CD4-positive, alpha-beta T cell (primary cell): ENCODE results near the gene PLPP2. TPM values are rescaled to one million over a fixed set of nuclear protein-coding genes. Genes with fewer than 3 reads are reported as not detected.

Experiments used
- ATAC-seq: fragments of 200-7000 bp; cut with Tn5 transposase; one replicate; pipeline ENCODE4 v1.10.0; 2022; ENCODE audit warnings: mild to moderate bottlenecking; ENCODE audit not compliant: poor library complexity
- CTCF ChIA-PET: fragments of 350-600 bp; sonication (Branson Sonifier 250); formaldehyde crosslinking; loops from one replicate; lab custom pipeline; 2021; ENCODE audit warnings: antibody characterized with exemption, inconsistent platforms; lab: Charles Lee
- POLR2A ChIA-PET: fragments of 350-600 bp; sonication (Branson Sonifier 250); formaldehyde crosslinking; loops from one replicate; lab custom pipeline; 2021; ENCODE audit warnings: antibody characterized with exemption, inconsistent platforms; lab: Charles Lee
- DNase-seq, 14 experiments: peaks; one replicate each; pipeline ENCODE4 v3.0.0-alpha.2; 2013 to 2020; ENCODE audit warnings: mixed read lengths in 2 of 14
- H3K27ac ChIP-seq, 2 donors: one replicate each; pipeline versions ENCODE4 v1.5.1 to v1.7.0; 2013; ENCODE audit warnings: low read length in 2 of 2, low read depth in 1 of 2, mild to moderate bottlenecking in 1 of 2
- H3K27me3 ChIP-seq, 2 experiments: 1 replicate in 1 of 2; 2 replicates in 1 of 2; pipeline versions ENCODE4 v1.6.1 to v1.7.0; 2013; ENCODE audit warnings: low read length in 2 of 2, control low read depth in 1 of 2, mild to moderate bottlenecking in 1 of 2, moderate library complexity in 1 of 2; ENCODE audit not compliant: insufficient read depth in 2 of 2, control insufficient read depth in 1 of 2
- H3K36me3 ChIP-seq: one replicate; pipeline ENCODE4 v1.6.1; 2013; ENCODE audit warnings: low read length, control low read depth; ENCODE audit not compliant: insufficient read depth
- H3K4me1 ChIP-seq: one replicate; pipeline ENCODE4 v1.6.1; 2013; ENCODE audit warnings: low read length, control low read depth; ENCODE audit not compliant: insufficient read depth
- H3K4me3 ChIP-seq: one replicate; pipeline ENCODE4 v1.5.1; 2013; ENCODE audit warnings: mild to moderate bottlenecking, low read length, moderate library complexity
- H3K9me3 ChIP-seq, 2 experiments: 1 replicate in 1 of 2; 2 replicates in 1 of 2; pipeline versions ENCODE4 v1.6.1 to v1.7.0; 2013; ENCODE audit warnings: low read length in 2 of 2, mild to moderate bottlenecking in 2 of 2, control low read depth in 1 of 2, moderate library complexity in 1 of 2; ENCODE audit not compliant: control insufficient read depth in 1 of 2, insufficient read depth in 1 of 2
- H3K27ac Mint-ChIP-seq: one replicate; pipeline ENCODE4 v1.8.0; 2020; ENCODE audit warnings: mixed read lengths
- H3K27me3 Mint-ChIP-seq: one replicate; pipeline ENCODE4 v1.8.0; 2021; ENCODE audit warnings: mixed read lengths
- H3K36me3 Mint-ChIP-seq: one replicate; pipeline ENCODE4 v1.8.0; 2021; ENCODE audit warnings: low read depth, mixed read lengths
- H3K4me1 Mint-ChIP-seq: one replicate; pipeline ENCODE4 v1.8.0; 2021; ENCODE audit warnings: low read depth, mixed read lengths
- H3K4me3 Mint-ChIP-seq: one replicate; pipeline ENCODE4 v1.8.0; 2020; ENCODE audit warnings: mild to moderate bottlenecking, mixed read lengths
- H3K9me3 Mint-ChIP-seq: one replicate; pipeline ENCODE4 v1.8.0; 2020; ENCODE audit warnings: mixed read lengths
- CTCF ChIP-seq: fragments of 200-600 bp; IDR thresholded peaks from one replicate; pipeline ENCODE4 v1.8.0; 2022; ENCODE audit warnings: antibody characterized with exemption, mild to moderate bottlenecking
- intact Hi-C, 2 experiments: fragments of 100-400 bp; cut with DNase I in 1 of 2; cut with micrococcal nuclease in 1 of 2; formaldehyde crosslinking; loops; one replicate each; pipeline versions ENCODE4 v1.15.1 to v1.9.0; 2023 to 2025; cut with DNase I, micrococcal nuclease
- total RNA-seq, 174 experiments: library from RNA in 2 of 174; stranded (reverse) in 2 of 174; gene quantifications; one replicate each; pipeline ENCODE4 v1.2.3 and lab custom pipeline; 2021 to 2026

The PLPP2 gene
- total RNA-seq, 2 experiments from 2014 or later, result 0.64 TPM; not detected in 1

- H3K9me3 ChIP-seq, result peaks cover 13 to 24% of the 10 kb centered on the region in 2 experiments
- no peak for TF ChIP-seq CTCF
- H3K27ac ChIP-seq, result no peak overlapping the region
- intact Hi-C loops, result no loop called here
- H3K36me3 ChIP-seq, result peaks cover 69% of the 10 kb centered on the region
- no peak for DNase-seq
- Mint-ChIP-seq H3K36me3 (peaks cover 57% of the 10 kb centered on the region), H3K9me3 (no peaks in the 10 kb centered on the region), H3K4me3 (no peak overlapping the region), H3K27ac (no peak overlapping the region), H3K27me3 (no peaks in the 10 kb centered on the region), H3K4me1 (no peaks in the 10 kb centered on the region)
- no peak for ATAC-seq
- POLR2A ChIA-PET, result no interaction called here
- CTCF ChIA-PET, result no interaction called here
- no peaks in the 10 kb centered on the region for H3K4me1 ChIP-seq
- no peak overlapping the region for H3K4me3 ChIP-seq
- H3K27me3 ChIP-seq, result no peaks in the 10 kb centered on the region
Observed at GRCh38 chr19:326871-327270, 35.7 kb upstream of the PLPP2 start.

GRCh38 chr19:325937-326565 lies 34.8 kb upstream of the PLPP2 start:
- Mint-ChIP-seq H3K27ac (no peak overlapping the region), H3K27me3 (no peaks in the 10 kb centered on the region), H3K4me3 (no peak overlapping the region), H3K9me3 (no peaks in the 10 kb centered on the region), H3K36me3 (peaks cover 58% of the 10 kb centered on the region), H3K4me1 (no peaks in the 10 kb centered on the region)
- Histone ChIP-seq H3K27me3 (no peaks in the 10 kb centered on the region), H3K4me1 (no peaks in the 10 kb centered on the region), H3K4me3 (no peak overlapping the region), H3K9me3 (peaks cover 13 to 24% of the 10 kb centered on the region in 2 experiments), H3K27ac (no peak overlapping the region), H3K36me3 (peaks cover 67% of the 10 kb centered on the region)
- intact Hi-C loops, result no loop called here
- DNase-seq (no peak), ATAC-seq (no peak)
- POLR2A ChIA-PET, result no interaction called here
- TF ChIP-seq CTCF, result no peak
- CTCF ChIA-PET, result no interaction called here

- Histone ChIP-seq H3K4me1 (no peaks in the 10 kb centered on the region), H3K36me3 (peaks cover 65% of the 10 kb centered on the region), H3K27ac (no peak overlapping the region), H3K9me3 (peaks cover 9 to 24% of the 10 kb centered on the region in 2 experiments), H3K4me3 (no peak overlapping the region), H3K27me3 (no peaks in the 10 kb centered on the region)
- Mint-ChIP-seq H3K4me1 (no peaks in the 10 kb centered on the region), H3K27ac (no peak overlapping the region), H3K9me3 (no peaks in the 10 kb centered on the region), H3K4me3 (no peak overlapping the region), H3K36me3 (peaks cover 58% of the 10 kb centered on the region), H3K27me3 (no peaks in the 10 kb centered on the region)
- intact Hi-C loops, result no loop called here
- CTCF ChIA-PET, result no interaction called here
- ATAC-seq (no peak), DNase-seq (no peak)
- POLR2A ChIA-PET, result no interaction called here
- no peak for TF ChIP-seq CTCF
Observed at GRCh38 chr19:325173-325936, 34.2 kb upstream of the PLPP2 start.
